K562 (cell line): ENCODE data around the gene MAP4K5.

Experiments used
- CREB3 ChIP-seq: fragments of 450-650 bp; conservative IDR thresholded peaks from 2 replicates; pipeline ENCODE4 v1.6.1; 2016; ENCODE audit warnings: missing genetic modification characterization, low read depth, mild to moderate bottlenecking, missing compliant biosample characterization, moderate library complexity
- CREBBP ChIP-seq: IDR thresholded peaks from one replicate; pipeline ENCODE4 v1.6.1; 2012; ENCODE audit warnings: low read depth, mild to moderate bottlenecking, control low read depth, inconsistent platforms, low read length
- FOXK1 ChIP-seq: sonication (generic); formaldehyde crosslinking; IDR thresholded peaks from 2 replicates; pipeline ENCODE4 v1.8.0; 2022; ENCODE audit warnings: missing genetic modification reagents, mild to moderate bottlenecking, borderline replicate concordance
- JUNB ChIP-seq: fragments of 450-650 bp; formaldehyde crosslinking; conservative IDR thresholded peaks from 2 replicates; pipeline ENCODE4 v1.4.0; 2020; ENCODE audit warnings: mild to moderate bottlenecking
- MYC ChIP-seq, 2 experiments: fragments of 250-450 bp in 1 of 2; sonication (Bioruptor Pico) in 1 of 2; IDR thresholded peaks; 2 replicates each; pipeline versions ENCODE4 v1.5.1 to v1.6.1; 2012 to 2021; ENCODE audit warnings: low read depth in 2 of 2, borderline replicate concordance in 1 of 2, improper control_type of control experiment in 1 of 2, low read length in 1 of 2, mild to moderate bottlenecking in 1 of 2, moderate library complexity in 1 of 2
- POLR2A ChIP-seq: fragments of 450-650 bp; conservative IDR thresholded peaks from 2 replicates; pipeline ENCODE4 v1.6.1; 2016
- RAD21 ChIP-seq, 2 experiments: fragments of 250-450 bp in 1 of 2; fragments of 450-650 bp in 1 of 2; sonication (Bioruptor Pico) in 1 of 2; formaldehyde crosslinking in 1 of 2; IDR thresholded peaks in 1 of 2; conservative IDR thresholded peaks in 1 of 2; 2 replicates each; pipeline versions ENCODE4 v1.4.0 to v1.8.0; 2020 to 2022; ENCODE audit warnings: mild to moderate bottlenecking in 2 of 2, moderate library complexity in 1 of 2
- SIN3A ChIP-seq, 2 experiments: fragments of 150-350 bp in 1 of 2; IDR thresholded peaks; 2 replicates each; pipeline ENCODE4 v1.6.1; 2011 to 2016; ENCODE audit warnings: borderline replicate concordance in 2 of 2, low read depth in 2 of 2, low read length in 2 of 2, mild to moderate bottlenecking in 2 of 2, moderate library complexity in 2 of 2; ENCODE audit not compliant: control insufficient read depth in 1 of 2
- ZMIZ1 ChIP-seq, 2 experiments: fragments of 150-350 bp in 1 of 2; IDR thresholded peaks; 2 replicates each; pipeline ENCODE4 v1.6.1; 2012 to 2016; ENCODE audit warnings: low read depth in 2 of 2, low read length in 2 of 2, mild to moderate bottlenecking in 1 of 2, moderate library complexity in 1 of 2
- TF ChIP-seq, protein P1 (sequence below): sonication (generic); formaldehyde crosslinking; IDR thresholded peaks from 2 replicates; pipeline ENCODE4 v1.8.0; 2022; ENCODE audit warnings: mild to moderate bottlenecking, missing genetic modification reagents, borderline replicate concordance

GRCh38 chr14:50550294-50550693 lies 17.9 kb upstream of the MAP4K5 start:
- TF ChIP-seq JUNB (CRISPR knock-in tag) (no peak), CREB3 (tag) (no peak), CREBBP (no peak), SIN3A (IDR thresholded peaks at IDR 0.05; ENCODE audit: borderline replicate concordance in 2 of 2, control insufficient read depth in 1 of 2, low read depth in 2 of 2, low read length in 2 of 2) (no peak), RAD21 (CRISPR knock-in tag; conservative IDR thresholded peaks at IDR 0.05 in 1 of 2, IDR thresholded peaks at IDR 0.05 in 1 of 2) (no peak), FOXK1 (no peak), MYC (IDR thresholded peaks at IDR 0.05; ENCODE audit: low read depth, low read length) (no peak), MYC (CRISPR knock-in tag; IDR thresholded peaks at IDR 0.05; ENCODE audit: borderline replicate concordance, low read depth) (no peak), POLR2A (no peak), ZMIZ1 (IDR thresholded peaks at IDR 0.05; ENCODE audit: low read depth in 2 of 2, low read length in 2 of 2) (no peak)
- TF ChIP-seq, protein P1, sequence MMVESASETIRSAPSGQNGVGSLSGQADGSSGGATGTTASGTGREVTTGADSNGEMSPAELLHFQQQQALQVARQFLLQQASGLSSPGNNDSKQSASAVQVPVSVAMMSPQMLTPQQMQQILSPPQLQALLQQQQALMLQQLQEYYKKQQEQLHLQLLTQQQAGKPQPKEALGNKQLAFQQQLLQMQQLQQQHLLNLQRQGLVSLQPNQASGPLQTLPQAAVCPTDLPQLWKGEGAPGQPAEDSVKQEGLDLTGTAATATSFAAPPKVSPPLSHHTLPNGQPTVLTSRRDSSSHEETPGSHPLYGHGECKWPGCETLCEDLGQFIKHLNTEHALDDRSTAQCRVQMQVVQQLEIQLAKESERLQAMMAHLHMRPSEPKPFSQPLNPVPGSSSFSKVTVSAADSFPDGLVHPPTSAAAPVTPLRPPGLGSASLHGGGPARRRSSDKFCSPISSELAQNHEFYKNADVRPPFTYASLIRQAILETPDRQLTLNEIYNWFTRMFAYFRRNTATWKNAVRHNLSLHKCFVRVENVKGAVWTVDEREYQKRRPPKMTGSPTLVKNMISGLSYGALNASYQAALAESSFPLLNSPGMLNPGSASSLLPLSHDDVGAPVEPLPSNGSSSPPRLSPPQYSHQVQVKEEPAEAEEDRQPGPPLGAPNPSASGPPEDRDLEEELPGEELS (CRISPR knock-in tag), result no peak
